Neutrophil (primary cell): ENCODE results near the gene EMILIN2.

Experiments
- H3K27ac ChIP-seq: fragments of 200-600 bp; sonication (generic); 2 replicates; pipeline ENCODE4 v1.5.1; 2016; ENCODE audit warnings: mild to moderate bottlenecking, moderate library complexity
- H3K27me3 ChIP-seq: fragments of 200-600 bp; sonication (generic); 2 replicates; pipeline ENCODE4 v1.6.0; 2016; ENCODE audit warnings: mild to moderate bottlenecking
- H3K36me3 ChIP-seq: fragments of 200-600 bp; sonication (generic); 2 replicates; pipeline ENCODE4 v1.5.1; 2017
- H3K4me1 ChIP-seq, 2 experiments: fragments of 200-600 bp in 1 of 2; sonication (generic) in 1 of 2; 1 replicate in 1 of 2; 2 replicates in 1 of 2; pipeline versions ENCODE4 v1.5.1 to v1.6.1; 2013 to 2016; ENCODE audit warnings: low read depth in 1 of 2, low read length in 1 of 2, mild to moderate bottlenecking in 1 of 2, moderate library complexity in 1 of 2; ENCODE audit not compliant: control insufficient read depth in 1 of 2, insufficient read depth in 1 of 2
- H3K4me3 ChIP-seq, 2 experiments: fragments of 200-600 bp in 1 of 2; sonication (generic) in 1 of 2; 1 replicate in 1 of 2; 2 replicates in 1 of 2; pipeline ENCODE4 v1.5.1; 2013 to 2016; ENCODE audit warnings: low read depth in 1 of 2, low read length in 1 of 2, mild to moderate bottlenecking in 1 of 2, moderate library complexity in 1 of 2
- H3K9me3 ChIP-seq: fragments of 200-600 bp; sonication (generic); 2 replicates; pipeline ENCODE4 v1.5.1; 2016
- TF ChIP-seq, protein P1 (sequence below): fragments of 200-600 bp; sonication (generic); IDR thresholded peaks from 2 replicates; pipeline ENCODE4 v1.5.1; 2016; ENCODE audit warnings: antibody characterized with exemption

The EMILIN2 gene

DNA sequence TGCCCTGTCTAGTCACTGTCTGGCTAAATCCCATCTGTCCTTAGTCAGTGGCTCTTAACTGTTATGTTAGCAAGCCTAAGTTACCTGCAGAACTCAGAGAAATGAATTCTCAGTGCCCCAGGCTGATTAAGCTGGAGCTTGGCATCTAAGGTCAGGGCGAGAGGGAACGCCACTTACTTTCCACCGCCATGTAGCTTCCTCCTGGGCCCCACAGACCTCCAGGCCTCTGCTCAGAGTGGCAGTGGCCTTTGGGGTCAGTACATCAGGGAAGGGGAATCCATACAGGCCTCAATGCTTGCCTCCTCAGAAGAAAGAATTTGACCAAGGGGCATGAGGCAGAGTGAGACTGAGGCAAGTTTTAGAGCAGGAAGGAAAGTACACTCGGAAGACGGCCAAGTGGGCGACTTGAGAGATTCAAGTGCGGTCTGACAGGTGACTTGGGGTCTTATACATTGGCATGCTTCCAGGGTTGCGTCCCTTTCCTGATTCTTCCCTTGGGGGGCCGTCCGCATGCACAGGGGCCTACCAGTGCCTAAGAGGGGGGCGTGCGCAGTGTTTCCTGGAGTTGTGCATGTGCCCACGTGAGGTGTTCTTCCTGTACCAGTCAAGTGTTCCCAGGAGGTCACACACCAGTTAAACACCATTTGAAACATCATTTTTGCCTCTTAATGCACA lies 64.1 kb downstream of the EMILIN2 start:
- TF ChIP-seq, protein P1, sequence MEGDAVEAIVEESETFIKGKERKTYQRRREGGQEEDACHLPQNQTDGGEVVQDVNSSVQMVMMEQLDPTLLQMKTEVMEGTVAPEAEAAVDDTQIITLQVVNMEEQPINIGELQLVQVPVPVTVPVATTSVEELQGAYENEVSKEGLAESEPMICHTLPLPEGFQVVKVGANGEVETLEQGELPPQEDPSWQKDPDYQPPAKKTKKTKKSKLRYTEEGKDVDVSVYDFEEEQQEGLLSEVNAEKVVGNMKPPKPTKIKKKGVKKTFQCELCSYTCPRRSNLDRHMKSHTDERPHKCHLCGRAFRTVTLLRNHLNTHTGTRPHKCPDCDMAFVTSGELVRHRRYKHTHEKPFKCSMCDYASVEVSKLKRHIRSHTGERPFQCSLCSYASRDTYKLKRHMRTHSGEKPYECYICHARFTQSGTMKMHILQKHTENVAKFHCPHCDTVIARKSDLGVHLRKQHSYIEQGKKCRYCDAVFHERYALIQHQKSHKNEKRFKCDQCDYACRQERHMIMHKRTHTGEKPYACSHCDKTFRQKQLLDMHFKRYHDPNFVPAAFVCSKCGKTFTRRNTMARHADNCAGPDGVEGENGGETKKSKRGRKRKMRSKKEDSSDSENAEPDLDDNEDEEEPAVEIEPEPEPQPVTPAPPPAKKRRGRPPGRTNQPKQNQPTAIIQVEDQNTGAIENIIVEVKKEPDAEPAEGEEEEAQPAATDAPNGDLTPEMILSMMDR, result no peak
- Histone ChIP-seq H3K27ac (no peak overlapping the region), H3K4me3 (no peak overlapping the region)

DNA sequence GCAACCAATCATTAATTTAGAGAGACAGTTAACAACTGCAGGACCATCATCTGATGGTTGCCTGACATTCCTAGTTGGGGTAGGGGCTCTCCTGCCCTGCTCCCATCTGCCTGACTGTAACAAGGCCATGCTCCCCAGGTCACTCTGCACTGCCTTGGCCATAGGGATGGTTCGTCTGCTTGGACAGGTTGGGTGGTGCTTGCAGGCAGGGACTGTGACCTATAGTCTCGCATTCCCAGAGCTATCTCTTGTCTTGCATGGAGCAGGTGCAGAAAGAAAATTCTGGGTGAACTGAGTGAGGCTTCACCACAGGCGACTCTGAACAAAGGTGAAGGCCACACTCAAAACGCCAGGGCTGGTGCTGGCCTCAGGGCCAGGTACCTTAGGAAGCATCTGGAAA lies 64.7 kb downstream of the EMILIN2 start:
- Histone ChIP-seq H3K4me1 (peaks cover 8% of the 10 kb centered on the region in 2 experiments), H3K27me3 (peaks cover 9% of the 10 kb centered on the region), H3K9me3 (no peaks in the 10 kb centered on the region), H3K27ac (no peak overlapping the region), H3K4me3 (no peak overlapping the region), H3K36me3 (peaks cover 67% of the 10 kb centered on the region)
- TF ChIP-seq, protein P1, result no peak

More for the DNA sequence above, 64.1 kb downstream of the EMILIN2 start:
- Histone ChIP-seq H3K27me3 (peaks cover 15% of the 10 kb centered on the region), H3K36me3 (peaks cover 61% of the 10 kb centered on the region), H3K4me1 (peaks cover 8 to 14% of the 10 kb centered on the region in 2 experiments), H3K9me3 (no peaks in the 10 kb centered on the region)

DNA sequence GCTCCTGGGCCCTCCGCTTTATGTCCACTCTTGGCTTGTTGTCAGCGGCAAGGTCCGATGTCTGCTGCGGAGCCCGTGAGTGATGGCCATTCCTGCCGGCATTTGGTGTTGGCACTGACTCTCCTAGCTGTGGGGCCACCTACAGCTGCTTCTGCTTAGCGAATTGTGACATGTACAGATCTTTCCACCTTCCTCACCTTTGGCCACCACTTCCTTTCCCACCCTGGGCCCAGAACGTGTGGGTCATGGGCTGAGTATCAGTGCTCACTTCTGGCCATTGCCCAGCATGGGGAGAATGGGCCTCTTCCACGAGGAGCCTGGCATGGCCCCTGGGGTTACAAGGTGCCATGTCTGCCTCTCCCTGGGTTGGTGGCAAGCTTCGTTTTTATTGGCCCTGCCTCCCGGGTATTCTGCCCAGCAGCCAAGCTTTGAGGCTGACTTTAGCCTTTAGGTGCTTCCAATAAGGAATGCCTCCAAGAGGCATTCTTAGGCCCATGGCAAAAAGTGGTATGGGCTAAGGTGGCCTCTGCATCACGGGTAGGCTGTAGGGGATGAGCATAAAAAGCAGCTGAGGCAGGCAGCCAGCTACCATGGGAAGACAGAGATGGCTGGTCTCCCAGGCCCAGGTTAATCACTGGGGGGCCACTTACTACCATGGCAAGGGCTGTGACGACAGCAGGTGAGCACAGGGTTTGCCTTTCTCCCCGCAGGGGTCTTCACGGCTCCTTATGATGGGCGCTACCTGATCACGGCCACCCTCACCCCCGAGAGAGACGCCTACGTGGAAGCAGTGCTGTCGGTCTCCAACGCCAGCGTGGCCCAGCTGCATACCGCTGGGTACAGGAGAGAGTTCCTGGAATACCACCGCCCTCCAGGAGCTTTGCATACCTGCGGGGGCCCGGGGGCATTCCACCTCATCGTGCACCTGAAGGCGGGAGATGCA lies 65.8 kb downstream of the EMILIN2 start:
- Histone ChIP-seq H3K9me3 (no peaks in the 10 kb centered on the region), H3K27ac (no peak overlapping the region), H3K36me3 (peaks cover 78% of the 10 kb centered on the region), H3K4me1 (peaks cover under 1 to 1% of the 10 kb centered on the region in 2 experiments), H3K27me3 (no peaks in the 10 kb centered on the region), H3K4me3 (no peak overlapping the region)
- TF ChIP-seq, protein P1, result no peak

DNA sequence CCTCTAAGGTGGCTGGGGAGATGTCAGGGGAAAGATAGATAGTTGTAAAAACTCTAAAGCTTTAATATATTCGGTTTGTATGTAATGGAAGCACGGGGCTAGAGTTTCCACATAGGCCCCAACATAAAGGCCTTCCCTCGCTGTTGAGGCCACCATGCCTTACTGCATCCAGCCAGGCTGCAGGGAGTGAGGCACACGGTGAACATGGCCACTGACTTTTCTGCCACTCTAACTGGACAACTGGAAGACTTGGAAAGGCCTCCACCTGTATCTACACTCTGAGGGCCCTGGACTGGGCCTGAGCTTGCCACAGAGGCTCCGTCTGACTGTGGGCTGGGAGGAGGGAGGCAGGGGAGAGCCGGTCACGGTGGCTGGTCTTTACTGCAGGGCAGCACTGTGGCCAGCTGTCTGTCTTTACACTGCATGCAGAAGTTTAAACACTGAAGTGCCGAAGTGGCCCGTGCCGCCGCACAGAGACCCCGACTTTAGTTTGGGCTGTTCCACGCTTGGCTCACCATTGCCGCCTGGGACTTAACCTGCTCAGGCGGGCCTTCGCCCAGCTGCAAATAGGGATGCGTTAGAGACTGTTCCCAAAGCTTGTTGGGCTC lies 66.7 kb downstream of the EMILIN2 start:
- H3K36me3 ChIP-seq, result peaks cover 87% of the 10 kb centered on the region
- TF ChIP-seq, protein P1, result no peak

DNA sequence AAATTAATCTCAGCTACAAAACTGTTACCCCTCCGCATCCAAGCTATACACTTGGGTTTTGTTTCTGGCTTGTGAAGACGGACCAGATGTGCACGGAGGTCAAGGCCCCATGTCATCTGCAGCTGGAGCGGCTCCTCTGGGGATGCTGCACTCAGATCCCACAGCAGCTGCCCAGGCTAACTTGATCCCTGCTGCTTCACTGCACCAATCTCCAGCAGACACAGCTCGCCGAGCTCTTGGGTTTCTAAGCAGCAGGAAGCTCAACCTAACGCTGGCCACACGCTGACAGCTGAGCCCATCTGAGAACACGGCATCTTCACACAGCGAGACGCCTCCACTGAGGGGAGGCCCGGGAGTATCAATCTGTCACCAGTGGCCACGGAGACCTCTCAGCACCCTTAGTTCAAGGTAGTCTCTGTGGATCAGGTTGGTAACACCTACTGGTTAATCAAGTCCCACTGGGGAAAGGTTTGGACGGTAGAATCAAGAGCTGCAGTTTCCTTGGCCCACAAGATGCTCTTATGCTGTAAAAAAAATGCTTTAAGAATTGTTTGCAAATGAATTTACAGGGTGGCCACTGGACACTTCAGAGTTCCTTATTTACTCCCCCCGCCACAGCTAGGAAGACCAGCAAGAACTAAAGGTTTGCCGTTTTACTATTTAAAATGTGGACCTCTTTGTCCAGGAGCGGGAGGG lies 67.5 kb downstream of the EMILIN2 start:
- Histone ChIP-seq H3K9me3 (no peaks in the 10 kb centered on the region), H3K27ac (no peak overlapping the region), H3K4me3 (no peak overlapping the region), H3K36me3 (peaks cover 94% of the 10 kb centered on the region), H3K4me1 (no peaks in the 10 kb centered on the region), H3K27me3 (no peaks in the 10 kb centered on the region)
- TF ChIP-seq, protein P1, result no peak

More for the DNA sequence above, 66.7 kb downstream of the EMILIN2 start:
- Histone ChIP-seq H3K4me1 (no peaks in the 10 kb centered on the region), H3K27ac (no peak overlapping the region), H3K4me3 (no peak overlapping the region), H3K27me3 (no peaks in the 10 kb centered on the region), H3K9me3 (no peaks in the 10 kb centered on the region)
